Sigmoid colon (tissue), 7 donors: ENCODE data around the gene ZBBX. TPM values are rescaled to one million over a fixed set of nuclear protein-coding genes. Genes with fewer than 3 reads are reported as not detected.

Experiments
- DNase-seq: peaks from one replicate; pipeline ENCODE4 v3.0.0-alpha.2; 2019
- H3K27ac ChIP-seq, 4 donors: fragments of 200-600 bp; sonication (generic); one replicate each; pipeline ENCODE4 v1.5.1; 2016 to 2019; ENCODE audit warnings: mild to moderate bottlenecking in 1 of 4
- H3K27me3 ChIP-seq, 3 donors: fragments of 200-600 bp; sonication (generic); one replicate each; pipeline ENCODE4 v1.5.1; 2019; ENCODE audit warnings: mild to moderate bottlenecking in 1 of 3
- H3K36me3 ChIP-seq, 4 donors: fragments of 200-600 bp; sonication (generic); one replicate each; pipeline ENCODE4 v1.5.1; 2016 to 2019
- H3K4me1 ChIP-seq, 4 donors: fragments of 200-600 bp; sonication (generic); one replicate each; pipeline ENCODE4 v1.5.1; 2017 to 2019
- H3K4me3 ChIP-seq, 4 donors: fragments of 200-600 bp; sonication (generic); one replicate each; pipeline ENCODE4 v1.5.1; 2017 to 2019; ENCODE audit warnings: mild to moderate bottlenecking in 2 of 4, moderate library complexity in 1 of 4
- H3K9me3 ChIP-seq, 4 donors: fragments of 200-600 bp in 3 of 4; sonication (generic) in 3 of 4; one replicate each; pipeline versions ENCODE4 v1.5.1 to v1.6.1; 2013 to 2019
- EP300 ChIP-seq, 4 donors: sonication (generic); formaldehyde crosslinking; IDR thresholded peaks; one replicate each; pipeline ENCODE4 v1.6.1; 2017; ENCODE audit warnings: antibody characterized with exemption in 4 of 4
- POLR2A ChIP-seq, 2 donors: fragments of 450-650 bp; IDR thresholded peaks; one replicate each; pipeline ENCODE4 v1.6.1; 2016; ENCODE audit warnings: antibody characterized with exemption in 2 of 2, mild to moderate bottlenecking in 2 of 2, moderate library complexity in 2 of 2
- POLR2AphosphoS5 ChIP-seq, 4 donors: sonication (generic); formaldehyde crosslinking; IDR thresholded peaks; one replicate each; pipeline ENCODE4 v1.6.1; 2017; ENCODE audit warnings: antibody characterized with exemption in 4 of 4
- WGBS, 2 donors: extraction: QIAGEN DNeasy Blood & Tissue Kit; methylation state at CpG; one replicate each; pipeline ENCODE4 v1.1.7; 2013; 5-methylcytosine and 5-hydroxymethylcytosine counted together
- intact Hi-C: fragments of 100-400 bp; cut with DNase I; formaldehyde crosslinking; loops from one replicate; pipeline ENCODE4 v1.15.1; 2023
- polyA plus RNA-seq, 3 donors: library from polyadenylated mRNA; stranded (reverse); fragments of 200-250 nt; gene quantifications; one replicate each; pipeline ENCODE4 v1.2.3, GENCODE V29; 2013
- total RNA-seq, 4 donors: library from RNA; depleted of rRNA; stranded (reverse); fragments of >200 nt; gene quantifications; one replicate each; pipeline ENCODE4 v1.1.0, GENCODE V29; 2016
- TF ChIP-seq, protein P1 (sequence below), 4 experiments: fragments of 450-650 bp in 3 of 4; fragments of 200-600 bp in 1 of 4; IDR thresholded peaks; one replicate each; pipeline ENCODE4 v1.5.1; 2016 to 2019; ENCODE audit warnings: antibody characterized with exemption in 4 of 4, mild to moderate bottlenecking in 3 of 4, moderate library complexity in 2 of 4
- donor health status: healthy with polysubstance abuse.
- donor health status: Bipolar disorder and iron deficiency.
- donor health status: healthy.

Gene ZBBX
- total and polyA plus RNA-seq, 7 donors, result not detected

DNA sequence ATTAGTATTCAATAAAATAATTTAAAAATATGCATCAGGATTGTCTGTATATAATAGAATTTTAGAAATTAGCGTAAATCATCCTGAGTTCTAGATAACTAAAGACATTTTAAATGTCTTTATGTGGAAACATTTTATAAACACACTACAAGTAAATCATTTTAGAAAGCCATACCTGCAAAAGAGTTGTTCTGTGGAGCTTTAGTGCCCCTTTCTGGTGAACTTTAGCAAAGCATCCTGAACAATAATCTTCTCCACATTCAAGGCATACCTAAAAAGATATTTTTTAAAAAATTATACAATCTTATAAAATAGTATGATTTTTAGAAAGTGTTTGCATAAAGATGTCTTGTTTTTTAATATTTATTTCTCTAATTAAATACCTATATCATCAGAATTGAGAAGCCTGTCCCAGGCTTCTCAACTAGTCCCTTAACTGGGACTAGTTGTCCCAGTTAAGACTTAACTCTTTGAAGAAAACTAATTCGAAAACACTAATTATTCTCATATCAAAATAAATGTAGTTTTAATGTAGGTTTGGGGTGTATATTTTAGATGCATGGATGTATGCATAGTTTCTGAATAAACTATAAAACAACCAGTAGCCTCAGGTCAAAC, 29.7 kb downstream of the ZBBX start:
- no peak for DNase-seq
- intact Hi-C loops, result no loop called here
- Histone ChIP-seq H3K9me3 (peaks cover 0 to 2% (median 0%) of the 10 kb centered on the region in 4 donors), H3K4me1 (no peaks in the 10 kb centered on the region), H3K27me3 (no peaks in the 10 kb centered on the region), H3K36me3 (no peaks in the 10 kb centered on the region), H3K4me3 (no peak overlapping the region), H3K27ac (no peak overlapping the region)
- 17 to 56% methylated on average over 2 of the region's 2 CpGs for WGBS, 2 donors
- TF ChIP-seq POLR2A (IDR thresholded peaks at IDR 0.05) (no peak), EP300 (IDR thresholded peaks at IDR 0.05) (no peak), POLR2AphosphoS5 (IDR thresholded peaks at IDR 0.05) (no peak)
- TF ChIP-seq, protein P1, sequence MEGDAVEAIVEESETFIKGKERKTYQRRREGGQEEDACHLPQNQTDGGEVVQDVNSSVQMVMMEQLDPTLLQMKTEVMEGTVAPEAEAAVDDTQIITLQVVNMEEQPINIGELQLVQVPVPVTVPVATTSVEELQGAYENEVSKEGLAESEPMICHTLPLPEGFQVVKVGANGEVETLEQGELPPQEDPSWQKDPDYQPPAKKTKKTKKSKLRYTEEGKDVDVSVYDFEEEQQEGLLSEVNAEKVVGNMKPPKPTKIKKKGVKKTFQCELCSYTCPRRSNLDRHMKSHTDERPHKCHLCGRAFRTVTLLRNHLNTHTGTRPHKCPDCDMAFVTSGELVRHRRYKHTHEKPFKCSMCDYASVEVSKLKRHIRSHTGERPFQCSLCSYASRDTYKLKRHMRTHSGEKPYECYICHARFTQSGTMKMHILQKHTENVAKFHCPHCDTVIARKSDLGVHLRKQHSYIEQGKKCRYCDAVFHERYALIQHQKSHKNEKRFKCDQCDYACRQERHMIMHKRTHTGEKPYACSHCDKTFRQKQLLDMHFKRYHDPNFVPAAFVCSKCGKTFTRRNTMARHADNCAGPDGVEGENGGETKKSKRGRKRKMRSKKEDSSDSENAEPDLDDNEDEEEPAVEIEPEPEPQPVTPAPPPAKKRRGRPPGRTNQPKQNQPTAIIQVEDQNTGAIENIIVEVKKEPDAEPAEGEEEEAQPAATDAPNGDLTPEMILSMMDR (IDR thresholded peaks at IDR 0.05), result peak in 3 of 4 experiments; percentile 15 to 54 (median 17)

DNA sequence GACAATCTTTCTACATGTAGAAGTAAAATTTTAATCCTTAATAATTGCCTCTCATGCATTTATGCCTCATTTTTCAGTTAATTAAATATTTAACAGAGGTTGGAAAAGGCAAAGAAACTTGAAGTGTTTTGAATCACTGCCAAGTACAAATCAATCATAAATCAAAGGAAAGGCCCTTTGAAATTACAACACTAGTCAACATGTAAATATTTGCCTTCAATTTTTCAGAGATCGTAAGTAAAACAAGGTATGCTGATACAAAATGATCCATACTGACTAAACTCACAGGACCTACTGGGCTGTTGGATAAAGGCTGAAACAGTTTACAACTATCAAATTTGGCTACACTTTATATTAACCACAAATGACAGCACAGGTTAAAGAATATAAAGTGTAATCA, 33.9 kb downstream of the ZBBX start:
- H3K27ac ChIP-seq, result no peak overlapping the region

DNA sequence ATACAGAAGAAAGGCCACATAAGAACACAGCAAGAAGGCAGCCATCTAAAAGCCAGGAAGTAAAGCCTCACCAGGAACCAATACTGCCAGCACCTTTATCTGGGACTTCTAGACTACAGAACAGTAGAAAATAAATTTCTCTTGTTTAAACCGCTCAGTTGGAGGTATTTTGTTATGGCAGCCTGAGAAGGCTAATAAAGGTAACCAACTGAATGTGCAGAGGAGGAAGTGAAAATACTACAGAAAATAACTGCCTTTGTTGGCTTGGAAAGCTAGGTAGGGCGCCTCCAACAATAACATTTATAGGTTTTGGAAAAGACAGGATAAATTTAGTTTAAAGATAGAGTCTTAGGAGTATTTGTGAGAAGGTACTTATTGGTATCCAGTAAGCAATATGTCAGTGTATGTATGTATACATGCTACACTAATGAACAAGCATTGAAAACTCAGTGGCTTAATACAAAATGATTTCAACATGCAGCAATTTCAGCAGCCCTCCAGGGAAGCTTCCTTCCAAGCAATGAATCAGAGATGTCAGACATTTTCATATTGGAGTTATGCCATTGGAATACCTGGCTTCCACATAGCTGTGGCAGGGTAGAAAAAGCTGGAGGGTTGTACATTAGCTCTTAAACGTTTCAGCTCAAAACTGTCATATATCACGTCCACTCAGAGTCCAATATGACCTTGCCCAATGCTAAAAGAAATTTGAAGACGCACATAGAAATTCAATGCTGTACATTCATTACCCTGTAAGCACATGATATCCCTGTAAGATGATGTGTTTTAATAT, 48.9 kb downstream of the ZBBX start:
- Histone ChIP-seq H3K4me3 (no peak overlapping the region), H3K4me1 (no peaks in the 10 kb centered on the region), H3K9me3 (no peaks in the 10 kb centered on the region), H3K27ac (no peak overlapping the region), H3K36me3 (no peaks in the 10 kb centered on the region), H3K27me3 (no peaks in the 10 kb centered on the region)
- WGBS, 2 donors, result 68 to 88% methylated on average over 5 of the region's 5 CpGs
- intact Hi-C loops, result no loop called here
- no peak for DNase-seq
- TF ChIP-seq POLR2AphosphoS5 (IDR thresholded peaks at IDR 0.05), result no peak
- no peak for TF ChIP-seq POLR2A (IDR thresholded peaks at IDR 0.05)
- TF ChIP-seq, protein P1 (IDR thresholded peaks at IDR 0.05), result no peak
- no peak for TF ChIP-seq EP300 (IDR thresholded peaks at IDR 0.05)

More for the DNA sequence above, 33.9 kb downstream of the ZBBX start:
- Histone ChIP-seq H3K9me3 (peaks cover 0 to 2% (median 0%) of the 10 kb centered on the region in 4 donors), H3K4me1 (no peaks in the 10 kb centered on the region), H3K27me3 (no peaks in the 10 kb centered on the region), H3K36me3 (no peaks in the 10 kb centered on the region), H3K4me3 (no peak overlapping the region)
- intact Hi-C loops, result no loop called here
- no peak for DNase-seq
- WGBS, 2 donors, result 14 to 68% methylated on average over 1 of the region's 1 CpG
- TF ChIP-seq POLR2A (IDR thresholded peaks at IDR 0.05) (no peak), POLR2AphosphoS5 (IDR thresholded peaks at IDR 0.05) (no peak), EP300 (IDR thresholded peaks at IDR 0.05) (no peak)
- TF ChIP-seq, protein P1 (IDR thresholded peaks at IDR 0.05), result no peak

DNA sequence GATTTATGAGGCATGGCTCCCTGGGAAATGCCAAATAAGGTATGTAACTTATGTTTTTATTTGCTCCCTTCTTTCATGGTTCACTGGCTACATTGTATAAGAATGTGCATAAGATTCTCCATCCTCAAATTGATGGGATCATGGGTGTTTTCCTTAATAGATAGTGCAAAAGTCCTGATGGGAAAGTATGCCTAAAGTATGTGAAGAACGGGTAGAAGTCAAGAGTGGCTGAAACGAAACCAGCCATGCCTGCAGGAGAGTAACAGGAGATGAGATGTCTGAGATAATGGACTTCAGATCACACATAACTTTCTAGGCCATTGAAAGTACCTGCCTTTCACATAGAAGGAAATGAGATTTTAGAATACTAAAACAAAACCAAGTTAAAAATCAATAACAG, 56.5 kb downstream of the ZBBX start:
- WGBS, 2 donors, result 45 to 60% methylated on average over 2 of the region's 2 CpGs
- intact Hi-C loops, result no loop called here
- H3K36me3 ChIP-seq, result no peaks in the 10 kb centered on the region
- H3K4me1 ChIP-seq, result no peaks in the 10 kb centered on the region
- H3K9me3 ChIP-seq, result peaks cover 0 to 4% (median 0%) of the 10 kb centered on the region in 4 donors
- no peak overlapping the region for H3K4me3 ChIP-seq
- H3K27ac ChIP-seq, result no peak overlapping the region
- TF ChIP-seq EP300 (IDR thresholded peaks at IDR 0.05), result no peak
- TF ChIP-seq, protein P1 (IDR thresholded peaks at IDR 0.05), result no peak
- no peak for TF ChIP-seq POLR2A (IDR thresholded peaks at IDR 0.05)
- TF ChIP-seq POLR2AphosphoS5 (IDR thresholded peaks at IDR 0.05), result no peak
- no peak for DNase-seq
- H3K27me3 ChIP-seq, result no peaks in the 10 kb centered on the region
